WERI-Rb-1 (cell line): ENCODE data around the gene SRSF7.
"Not testable (repeated sequence)": the region's sequence is repeated elsewhere in the genome, so short reads cannot be mapped to it uniquely, and the experiment has no call there.

ENCODE experiments used
- DNase-seq: peaks from one replicate; pipeline ENCODE4 v3.0.0-alpha.2; 2020
- H3K27ac ChIP-seq: fragments of 250-450 bp; sonication (Bioruptor Pico); 2 replicates; pipeline ENCODE4 v1.5.1; 2020; ENCODE audit warnings: mild to moderate bottlenecking, moderate library complexity
- H3K27me3 ChIP-seq: fragments of 250-450 bp; sonication (Bioruptor Pico); 2 replicates; pipeline ENCODE4 v1.5.1; 2021; ENCODE audit warnings: mild to moderate bottlenecking, low read depth, moderate library complexity; ENCODE audit not compliant: insufficient read depth, severe bottlenecking
- H3K36me3 ChIP-seq: fragments of 250-450 bp; sonication (Bioruptor Pico); 2 replicates; pipeline ENCODE4 v1.5.1; 2020; ENCODE audit warnings: mild to moderate bottlenecking, moderate library complexity
- H3K4me3 ChIP-seq: 2 replicates; pipeline ENCODE4 v1.5.1; 2011; ENCODE audit warnings: low read depth, mild to moderate bottlenecking, control low read depth, low read length
- H3K9me3 ChIP-seq: fragments of 250-450 bp; sonication (Bioruptor Pico); 2 replicates; pipeline ENCODE4 v1.5.1; 2021; ENCODE audit warnings: mild to moderate bottlenecking, moderate library complexity; ENCODE audit not compliant: severe bottlenecking
- CTCF ChIP-seq: IDR thresholded peaks from 2 replicates; pipeline ENCODE4 v1.5.1; 2011; ENCODE audit warnings: low read depth, mild to moderate bottlenecking, control low read depth, inconsistent platforms, low read length

SRSF7 gene

GRCh38 chr2:38750891-38751595 lies at the start of gene SRSF7:
TSS of gene SRSF7 (minus strand) at chr2:38751361. CDS start at chr2:38751256, 105 bp downstream.
- TF ChIP-seq CTCF = no peak
- Histone ChIP-seq H3K36me3 (peaks cover 51% of the 10 kb centered on the region), H3K9me3 (no peaks in the 10 kb centered on the region), H3K27me3 (no peaks in the 10 kb centered on the region), H3K4me3 (peak within 1 kb of the TSS; percentile 92), H3K27ac (peak within 1 kb of the TSS; percentile 99)
- DNase-seq = peak; percentile 100

GRCh38 chr2:38797953-38798352 lies 46.8 kb upstream of the SRSF7 start:
- Histone ChIP-seq H3K27ac (no peak overlapping the region), H3K4me3 (no peak overlapping the region), H3K36me3 (peaks cover 33% of the 10 kb centered on the region), H3K27me3 (no peaks in the 10 kb centered on the region), H3K9me3 (no peaks in the 10 kb centered on the region)
- TF ChIP-seq CTCF = no peak
- DNase-seq = no peak

GRCh38 chr2:38797250-38797676 lies 46.1 kb upstream of the SRSF7 start:
- no peaks in the 10 kb centered on the region for H3K27me3 ChIP-seq
- DNase-seq = no peak
- no peak overlapping the region for H3K4me3 ChIP-seq
- no peaks in the 10 kb centered on the region for H3K9me3 ChIP-seq
- H3K27ac ChIP-seq = no peak overlapping the region
- no peak for TF ChIP-seq CTCF
- peaks cover 27% of the 10 kb centered on the region for H3K36me3 ChIP-seq

- not testable (repeated sequence) for DNase-seq, H3K4me3 ChIP-seq, H3K27me3 ChIP-seq, H3K27ac ChIP-seq, H3K9me3 ChIP-seq
- H3K36me3 ChIP-seq = peaks cover 18% of the 10 kb centered on the region
Observed at GRCh38 chr2:38795016-38795415, 43.9 kb upstream of the SRSF7 start.

- Histone ChIP-seq H3K9me3 (no peaks in the 10 kb centered on the region), H3K27me3 (no peaks in the 10 kb centered on the region), H3K4me3 (no peak overlapping the region), H3K36me3 (peaks cover 18% of the 10 kb centered on the region), H3K27ac (no peak overlapping the region)
- no peak for TF ChIP-seq CTCF
- no peak for DNase-seq
Observed at GRCh38 chr2:38794235-38794946, 43.2 kb upstream of the SRSF7 start.

- no peak overlapping the region for H3K4me3 ChIP-seq
- no peak for TF ChIP-seq CTCF
- H3K27me3 ChIP-seq = no peaks in the 10 kb centered on the region
- DNase-seq = no peak
- H3K9me3 ChIP-seq = no peaks in the 10 kb centered on the region
- H3K36me3 ChIP-seq = peaks cover 12% of the 10 kb centered on the region
- H3K27ac ChIP-seq = no peak overlapping the region
Observed at GRCh38 chr2:38793511-38793910, 42.4 kb upstream of the SRSF7 start.
